BLaER1 (cell line): Measurements from ENCODE around the gene CACNA1C.

Experiments
- H3K27ac ChIP-seq: shearing (Covaris generic); formaldehyde crosslinking; 2 replicates; pipeline ENCODE4 v1.8.1; 2022
- H3K27me3 ChIP-seq: shearing (Covaris generic); formaldehyde crosslinking; 2 replicates; pipeline ENCODE4 v1.8.1; 2022
- H3K36me3 ChIP-seq: shearing (Covaris generic); formaldehyde crosslinking; 2 replicates; pipeline ENCODE4 v1.8.1; 2022
- H3K4me1 ChIP-seq: shearing (Covaris generic); formaldehyde crosslinking; 2 replicates; pipeline ENCODE4 v1.8.1; 2022
- H3K4me2 ChIP-seq: shearing (Covaris generic); formaldehyde crosslinking; 2 replicates; pipeline ENCODE4 v1.8.1; 2022
- H3K4me3 ChIP-seq: shearing (Covaris generic); formaldehyde crosslinking; 2 replicates; pipeline ENCODE4 v1.8.1; 2022
- H3K9ac ChIP-seq: shearing (Covaris generic); formaldehyde crosslinking; 2 replicates; pipeline ENCODE4 v1.8.1; 2022
- H3K9me3 ChIP-seq: shearing (Covaris generic); formaldehyde crosslinking; 2 replicates; pipeline ENCODE4 v1.8.1; 2022
- H4K20me1 ChIP-seq: shearing (Covaris generic); formaldehyde crosslinking; 2 replicates; pipeline ENCODE4 v1.8.1; 2022
- Cebpa-rat ChIP-seq: shearing (Covaris generic); IDR thresholded peaks from 2 replicates; pipeline ENCODE4 v1.8.1; 2022

CACNA1C gene

DNA sequence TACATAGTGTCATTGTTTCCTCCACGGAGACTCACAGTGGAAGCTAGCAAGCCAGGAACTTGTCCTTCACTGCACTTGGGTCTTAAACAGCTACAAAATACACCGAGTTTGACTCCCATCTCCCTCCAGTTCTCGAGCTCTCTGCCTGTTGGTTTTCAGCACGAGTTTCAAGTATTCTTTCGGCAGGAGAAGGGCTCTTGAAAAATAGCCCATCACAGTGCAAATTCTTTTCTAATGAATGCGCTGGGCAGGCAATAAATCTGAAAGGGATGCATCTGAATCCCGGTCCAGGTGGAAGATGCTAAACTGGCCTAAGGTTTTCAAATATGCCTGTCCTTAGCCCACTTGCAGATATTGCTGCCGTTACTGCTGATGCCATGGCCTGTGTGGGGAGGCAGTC lies 173.9 kb downstream of the CACNA1C start:
- Histone ChIP-seq H3K4me3 (no peak overlapping the region), H3K27ac (no peak overlapping the region), H4K20me1 (no peaks in the 10 kb centered on the region), H3K27me3 (no peaks in the 10 kb centered on the region), H3K9me3 (no peaks in the 10 kb centered on the region), H3K9ac (no peak overlapping the region), H3K4me2 (no peak overlapping the region), H3K4me1 (no peaks in the 10 kb centered on the region), H3K36me3 (no peaks in the 10 kb centered on the region)
- no peak for TF ChIP-seq Cebpa-rat

DNA sequence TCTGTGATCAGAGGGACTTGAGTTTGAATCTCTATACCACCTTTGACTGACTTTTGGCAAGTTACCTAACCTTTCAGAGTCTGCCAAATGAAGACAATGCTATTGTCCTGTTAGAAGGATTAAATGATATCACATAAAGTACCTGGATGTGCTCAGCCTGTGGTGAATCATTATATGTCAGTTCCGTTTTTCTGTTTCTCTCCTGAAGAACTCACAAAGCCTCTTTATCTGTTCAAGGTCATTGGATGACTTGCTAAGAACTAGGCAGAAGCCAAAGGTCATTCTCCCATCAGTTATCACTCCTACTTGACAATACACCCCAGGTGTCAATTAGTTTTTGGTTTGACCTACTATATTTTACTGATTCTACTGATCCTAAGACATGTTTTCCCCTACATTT lies 174.6 kb downstream of the CACNA1C start:
- H3K4me2 ChIP-seq, result no peak overlapping the region
- H3K9me3 ChIP-seq, result no peaks in the 10 kb centered on the region
- TF ChIP-seq Cebpa-rat, result no peak
- no peaks in the 10 kb centered on the region for H3K27me3 ChIP-seq
- H3K4me1 ChIP-seq, result no peaks in the 10 kb centered on the region
- H3K4me3 ChIP-seq, result no peak overlapping the region
- H3K27ac ChIP-seq, result no peak overlapping the region
- no peak overlapping the region for H3K9ac ChIP-seq
- H4K20me1 ChIP-seq, result no peaks in the 10 kb centered on the region
- no peaks in the 10 kb centered on the region for H3K36me3 ChIP-seq

DNA sequence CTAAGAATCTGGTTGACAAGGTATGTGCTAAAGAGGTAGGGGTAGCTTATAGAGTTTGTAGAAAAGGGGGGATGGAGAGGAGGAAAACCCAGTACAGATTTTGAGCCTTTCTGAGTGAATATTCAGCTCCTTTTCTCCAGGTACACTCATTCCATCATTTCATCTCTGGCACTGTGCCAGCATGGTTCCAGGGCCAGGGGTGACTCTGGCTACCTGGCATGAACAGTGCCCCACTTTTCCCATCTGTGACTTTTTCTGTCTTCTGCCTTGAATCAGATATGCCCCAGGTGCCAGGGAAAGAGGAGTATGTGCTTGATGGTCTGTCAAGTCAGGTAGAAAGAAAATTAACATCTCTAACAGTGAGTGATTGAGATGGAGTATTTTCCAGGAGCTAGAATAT lies 175.7 kb downstream of the CACNA1C start:
- H3K27ac ChIP-seq, result no peak overlapping the region
- no peak for TF ChIP-seq Cebpa-rat
- H4K20me1 ChIP-seq, result no peaks in the 10 kb centered on the region
- H3K9ac ChIP-seq, result no peak overlapping the region
- H3K36me3 ChIP-seq, result no peaks in the 10 kb centered on the region
- H3K9me3 ChIP-seq, result no peaks in the 10 kb centered on the region
- no peaks in the 10 kb centered on the region for H3K27me3 ChIP-seq
- H3K4me1 ChIP-seq, result no peaks in the 10 kb centered on the region
- no peak overlapping the region for H3K4me3 ChIP-seq
- no peak overlapping the region for H3K4me2 ChIP-seq

DNA sequence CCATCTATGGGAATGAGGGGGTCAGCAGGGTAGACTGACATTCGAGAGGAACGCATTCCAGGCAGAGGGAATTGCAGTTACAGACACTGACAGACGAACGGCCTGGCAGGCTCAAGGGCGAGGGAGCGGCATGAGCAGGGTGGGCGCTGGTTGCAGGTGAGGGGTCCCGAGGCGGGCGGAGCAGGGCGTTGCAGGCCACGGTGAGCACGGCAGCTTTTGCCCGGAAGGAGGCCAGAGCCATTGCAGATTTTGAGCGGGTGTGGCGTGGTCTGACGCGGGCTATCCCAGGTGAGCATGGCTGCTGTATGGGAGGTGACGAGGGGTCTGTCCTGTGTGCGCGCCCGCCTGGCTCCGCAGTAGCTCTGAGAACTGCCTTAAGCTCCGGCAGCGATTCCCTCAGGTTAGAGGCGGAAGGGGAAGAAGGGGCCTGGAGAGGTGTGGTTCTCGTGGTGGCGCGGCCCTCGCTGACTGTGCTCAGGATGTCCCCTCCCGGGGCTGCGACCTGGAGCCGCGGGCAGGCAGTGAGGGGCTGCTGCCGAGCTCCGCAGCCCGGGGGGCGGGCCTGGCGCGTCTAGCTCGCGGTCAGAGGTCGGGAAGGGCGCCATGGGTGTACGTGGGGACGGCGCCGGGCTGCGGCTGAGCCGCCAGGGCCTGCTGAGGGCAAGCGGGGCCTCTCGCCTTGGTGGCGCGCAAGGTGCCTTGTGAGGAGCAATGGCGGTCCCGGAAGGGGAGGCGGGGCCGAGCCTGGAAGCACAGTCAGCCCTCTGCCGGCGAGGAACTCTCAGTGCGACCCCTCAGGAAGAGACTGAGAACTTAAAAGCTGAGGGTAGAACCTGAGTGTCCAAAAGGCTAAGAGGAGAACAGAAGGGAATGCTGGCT lies 177.1 kb downstream of the CACNA1C start:
- H3K9me3 ChIP-seq, result no peaks in the 10 kb centered on the region
- H3K4me3 ChIP-seq, result no peak overlapping the region
- H3K36me3 ChIP-seq, result no peaks in the 10 kb centered on the region
- TF ChIP-seq Cebpa-rat, result no peak
- H3K27me3 ChIP-seq, result no peaks in the 10 kb centered on the region
- no peak overlapping the region for H3K4me2 ChIP-seq
- H3K9ac ChIP-seq, result no peak overlapping the region
- no peaks in the 10 kb centered on the region for H3K4me1 ChIP-seq
- H3K27ac ChIP-seq, result no peak overlapping the region
- no peaks in the 10 kb centered on the region for H4K20me1 ChIP-seq

DNA sequence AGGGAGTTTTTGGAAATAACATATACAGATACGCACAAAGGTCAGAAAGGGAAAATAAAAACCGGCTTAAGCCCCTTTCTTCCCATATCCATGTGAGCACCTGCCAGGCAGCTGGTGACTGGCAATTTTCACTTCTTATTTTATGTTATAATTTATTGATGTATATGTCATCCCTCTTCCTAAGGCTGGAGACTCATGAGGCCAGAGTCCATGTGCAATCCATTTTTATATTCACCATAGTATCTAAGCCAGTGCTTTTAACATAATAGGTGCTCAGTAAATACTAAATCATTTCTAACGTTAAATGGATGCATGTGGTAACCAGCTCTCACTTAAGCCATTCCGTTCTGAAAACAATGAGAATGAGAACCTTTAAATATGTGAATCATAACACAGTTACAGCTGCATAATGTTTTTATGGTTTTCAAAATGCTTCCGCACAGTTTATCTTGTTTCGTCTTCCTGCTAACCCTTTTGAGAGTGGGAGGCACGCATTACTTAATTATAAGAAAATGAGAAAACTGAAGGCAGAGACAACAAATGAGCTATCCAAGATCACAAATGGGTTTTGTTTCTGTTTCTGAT lies 178.3 kb downstream of the CACNA1C start:
- Histone ChIP-seq H3K9me3 (no peaks in the 10 kb centered on the region), H3K4me1 (no peaks in the 10 kb centered on the region), H3K9ac (no peak overlapping the region), H3K27me3 (no peaks in the 10 kb centered on the region), H3K27ac (no peak overlapping the region), H3K4me2 (no peak overlapping the region), H3K36me3 (no peaks in the 10 kb centered on the region), H3K4me3 (no peak overlapping the region), H4K20me1 (no peaks in the 10 kb centered on the region)
- no peak for TF ChIP-seq Cebpa-rat

DNA sequence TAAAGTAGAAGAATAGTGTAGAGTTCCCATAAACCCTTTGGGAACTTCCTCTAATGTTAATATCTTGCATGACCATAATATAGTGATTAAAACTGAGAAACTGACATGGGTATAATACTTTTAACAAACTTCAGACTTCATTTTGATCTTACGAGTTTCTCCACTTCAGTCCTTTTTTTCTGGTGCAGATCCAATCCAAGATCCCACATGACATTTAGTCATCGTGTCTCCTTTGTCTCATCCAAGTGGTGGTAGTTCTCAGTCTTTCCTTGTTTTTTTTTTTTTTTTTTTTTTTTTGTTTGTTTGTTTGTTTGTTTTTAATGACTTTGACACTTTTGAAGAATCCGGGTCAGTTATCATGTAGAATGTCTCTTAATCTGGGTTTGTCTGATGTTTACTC lies 179.2 kb downstream of the CACNA1C start:
- H3K9me3 ChIP-seq, result no peaks in the 10 kb centered on the region
- H3K27ac ChIP-seq, result no peak overlapping the region
- no peak for TF ChIP-seq Cebpa-rat
- H3K27me3 ChIP-seq, result no peaks in the 10 kb centered on the region
- H3K9ac ChIP-seq, result no peak overlapping the region
- H3K4me2 ChIP-seq, result no peak overlapping the region
- H3K36me3 ChIP-seq, result no peaks in the 10 kb centered on the region
- H3K4me3 ChIP-seq, result no peak overlapping the region
- H4K20me1 ChIP-seq, result no peaks in the 10 kb centered on the region
- no peaks in the 10 kb centered on the region for H3K4me1 ChIP-seq

DNA sequence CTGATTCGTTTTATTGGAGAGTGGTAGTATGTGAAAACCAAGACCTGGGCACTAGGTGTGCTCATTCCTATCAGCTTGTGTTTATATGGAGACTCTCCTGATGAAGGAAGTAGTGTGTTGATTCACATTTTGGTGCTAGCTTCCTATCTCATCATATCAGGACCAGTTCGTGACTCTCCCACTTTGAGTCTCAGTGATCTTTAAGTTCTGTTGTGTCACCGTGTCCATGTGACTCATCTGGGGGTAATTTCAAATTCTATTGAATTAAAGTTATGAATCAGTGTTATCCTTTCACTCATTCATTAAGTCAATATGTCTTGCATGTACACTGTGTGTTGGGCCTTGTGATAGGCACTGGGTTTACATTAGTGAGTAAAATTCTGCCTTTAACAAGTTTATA lies 180.2 kb downstream of the CACNA1C start:
- no peak overlapping the region for H3K4me2 ChIP-seq
- no peak overlapping the region for H3K27ac ChIP-seq
- H3K4me1 ChIP-seq, result no peaks in the 10 kb centered on the region
- no peak overlapping the region for H3K9ac ChIP-seq
- H3K4me3 ChIP-seq, result no peak overlapping the region
- H3K9me3 ChIP-seq, result no peaks in the 10 kb centered on the region
- H3K36me3 ChIP-seq, result no peaks in the 10 kb centered on the region
- TF ChIP-seq Cebpa-rat, result no peak
- H3K27me3 ChIP-seq, result no peaks in the 10 kb centered on the region
- no peaks in the 10 kb centered on the region for H4K20me1 ChIP-seq

DNA sequence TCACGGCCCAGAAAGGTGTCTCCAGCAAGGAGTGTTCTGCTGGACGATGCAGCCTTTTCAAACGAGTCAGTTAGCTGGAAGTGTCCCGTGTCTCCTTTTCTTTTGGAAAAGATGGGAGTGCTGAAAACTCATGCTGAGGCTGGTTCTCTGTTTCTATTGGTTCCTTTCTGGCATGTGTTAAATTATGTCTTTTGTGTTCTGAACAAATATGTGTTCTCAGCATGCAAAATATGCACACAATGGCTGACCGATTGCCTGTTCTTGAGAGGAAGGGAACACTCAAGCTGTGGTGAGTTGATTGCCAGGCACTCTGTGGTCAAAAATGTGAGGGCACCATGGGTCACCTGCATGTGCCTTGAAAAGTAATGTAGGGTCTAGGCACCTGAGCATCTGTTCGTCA lies 181.3 kb downstream of the CACNA1C start:
- H3K4me1 ChIP-seq, result peaks cover 6% of the 10 kb centered on the region
- H3K9me3 ChIP-seq, result no peaks in the 10 kb centered on the region
- H3K36me3 ChIP-seq, result no peaks in the 10 kb centered on the region
- H3K4me3 ChIP-seq, result no peak overlapping the region
- no peaks in the 10 kb centered on the region for H3K27me3 ChIP-seq
- H3K4me2 ChIP-seq, result no peak overlapping the region
- no peak for TF ChIP-seq Cebpa-rat
- no peak overlapping the region for H3K27ac ChIP-seq
- no peaks in the 10 kb centered on the region for H4K20me1 ChIP-seq
- H3K9ac ChIP-seq, result no peak overlapping the region

DNA sequence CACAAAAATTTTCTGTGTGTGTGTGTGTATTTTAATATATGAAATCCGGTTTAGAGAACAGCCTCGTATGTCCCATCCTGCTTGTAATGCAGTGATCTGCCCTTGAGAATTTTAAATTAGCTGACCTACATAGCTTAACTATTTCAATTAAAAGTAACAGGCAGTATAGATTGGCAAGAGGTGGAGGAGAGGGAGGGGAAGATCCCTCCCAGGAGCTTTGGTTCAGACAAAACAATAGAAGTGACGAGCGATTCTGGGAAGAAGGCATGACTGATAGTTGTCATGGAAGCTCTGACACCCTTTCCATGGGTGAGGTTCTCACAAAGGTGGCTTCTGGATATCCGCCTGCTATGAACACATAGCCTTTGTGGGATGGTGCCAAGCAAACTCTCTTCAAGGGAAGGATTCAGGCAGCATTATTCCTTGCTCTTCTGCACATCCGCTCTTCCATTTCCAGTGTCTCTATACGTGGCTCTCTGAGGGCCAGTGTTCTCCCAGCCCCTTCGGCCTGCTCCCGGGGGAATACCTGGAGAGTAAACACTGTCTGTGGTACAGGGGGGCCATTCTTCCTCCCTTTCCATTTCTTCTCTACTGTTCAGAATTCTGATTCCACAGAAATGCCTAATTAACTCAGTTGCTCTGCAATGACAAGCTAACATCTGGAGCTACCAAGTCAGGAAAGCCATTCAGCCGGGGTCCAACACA lies 182.0 kb downstream of the CACNA1C start:
- Histone ChIP-seq H3K27ac (no peak overlapping the region), H3K9me3 (no peaks in the 10 kb centered on the region), H3K36me3 (no peaks in the 10 kb centered on the region), H3K9ac (no peak overlapping the region), H3K4me2 (no peak overlapping the region), H3K4me3 (no peak overlapping the region), H4K20me1 (no peaks in the 10 kb centered on the region), H3K4me1 (peaks cover 13% of the 10 kb centered on the region), H3K27me3 (no peaks in the 10 kb centered on the region)
- no peak for TF ChIP-seq Cebpa-rat

DNA sequence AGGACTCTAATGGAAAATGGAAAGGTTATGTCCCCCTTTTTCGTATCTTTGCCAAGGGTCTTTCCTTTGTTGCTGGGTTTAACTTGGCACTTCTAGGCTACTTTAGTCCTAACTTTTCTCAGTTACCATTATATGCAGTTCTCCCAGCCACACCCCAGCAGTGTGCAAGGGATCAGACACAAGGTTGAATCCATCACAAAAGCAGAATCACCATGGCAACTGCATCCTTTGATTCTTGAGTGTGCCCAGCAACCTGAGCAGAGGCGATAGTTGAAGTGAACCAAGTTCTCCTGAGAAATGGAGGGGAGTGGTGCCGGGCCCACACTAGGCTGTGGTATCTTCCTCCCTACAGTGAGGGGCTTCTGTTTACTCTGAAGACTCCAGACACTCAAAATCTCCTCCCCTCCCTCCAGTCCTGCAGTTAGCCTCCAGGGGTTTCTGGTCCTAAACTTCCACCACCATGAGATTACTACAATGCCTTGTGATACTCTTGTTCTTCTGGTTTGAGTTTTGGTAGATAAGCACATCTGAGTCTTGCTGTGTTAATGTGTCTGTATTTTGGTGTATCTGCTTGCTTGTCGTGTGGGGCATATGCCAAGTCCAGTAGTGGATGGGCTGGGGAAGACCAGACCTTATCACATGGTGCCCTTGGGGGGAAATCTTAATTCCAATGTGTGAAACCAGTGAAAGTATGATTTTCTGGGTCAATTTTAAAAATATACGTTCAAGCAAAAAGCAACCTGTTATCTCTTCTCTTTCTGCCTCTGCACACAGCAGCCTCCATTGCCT lies 183.9 kb downstream of the CACNA1C start:
- H3K9me3 ChIP-seq, result no peaks in the 10 kb centered on the region
- no peak for TF ChIP-seq Cebpa-rat
- no peaks in the 10 kb centered on the region for H4K20me1 ChIP-seq
- H3K9ac ChIP-seq, result no peak overlapping the region
- no peak overlapping the region for H3K27ac ChIP-seq
- H3K4me1 ChIP-seq, result peaks cover 27% of the 10 kb centered on the region
- H3K36me3 ChIP-seq, result no peaks in the 10 kb centered on the region
- H3K27me3 ChIP-seq, result no peaks in the 10 kb centered on the region
- H3K4me2 ChIP-seq, result no peak overlapping the region
- no peak overlapping the region for H3K4me3 ChIP-seq
